NCI-H748 (cell line): Measurements from ENCODE around the gene RAB11FIP5.
"Not testable (repeated sequence)": the region's sequence is repeated elsewhere in the genome, so short reads cannot be mapped to it uniquely, and the experiment has no call there.

Experiments
- DNase-seq: peaks from one replicate; lab custom pipeline; 2025; ENCODE audit not compliant: unreplicated experiment; lab: John Stamatoyannopoulos, UW

Gene RAB11FIP5

DNA sequence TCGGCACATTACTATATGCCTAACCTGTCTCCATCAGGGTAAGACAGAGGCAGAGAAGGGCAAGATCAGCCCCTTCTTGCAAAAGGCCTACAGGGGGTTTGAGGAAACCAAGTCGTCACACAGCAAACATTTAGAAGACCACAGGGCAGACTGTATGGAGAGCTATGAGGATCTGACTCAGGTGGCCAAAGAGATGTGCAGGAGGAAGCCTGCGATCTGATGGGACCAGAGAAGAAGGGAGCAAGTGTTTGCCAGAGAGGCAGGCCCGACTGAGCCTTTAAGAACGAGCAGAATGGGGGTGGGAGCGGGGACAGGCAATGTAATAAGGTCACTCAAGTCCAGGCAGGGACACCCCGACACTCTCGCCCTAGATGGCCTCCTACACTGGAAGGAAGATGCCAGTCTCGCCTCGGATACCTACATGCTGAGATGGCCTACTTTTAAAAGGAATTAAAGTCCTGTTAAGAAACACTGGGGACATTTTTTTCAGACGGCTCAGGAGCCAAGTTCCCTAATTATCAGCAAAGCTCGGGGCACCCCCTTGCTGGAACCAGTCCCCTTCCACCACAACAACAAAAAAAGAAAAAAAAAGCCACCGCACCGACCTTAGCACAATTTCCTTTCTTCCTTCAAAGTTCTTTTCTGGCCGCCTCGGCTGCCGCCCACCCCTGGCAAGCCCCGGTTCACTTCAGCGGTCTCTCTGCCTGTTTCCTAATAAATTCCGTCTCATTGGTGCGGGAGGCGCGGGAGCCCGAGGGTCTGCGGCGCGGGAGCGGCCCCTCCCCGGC is 42.7 kb downstream of the RAB11FIP5 start:
- no peak for DNase-seq

DNA sequence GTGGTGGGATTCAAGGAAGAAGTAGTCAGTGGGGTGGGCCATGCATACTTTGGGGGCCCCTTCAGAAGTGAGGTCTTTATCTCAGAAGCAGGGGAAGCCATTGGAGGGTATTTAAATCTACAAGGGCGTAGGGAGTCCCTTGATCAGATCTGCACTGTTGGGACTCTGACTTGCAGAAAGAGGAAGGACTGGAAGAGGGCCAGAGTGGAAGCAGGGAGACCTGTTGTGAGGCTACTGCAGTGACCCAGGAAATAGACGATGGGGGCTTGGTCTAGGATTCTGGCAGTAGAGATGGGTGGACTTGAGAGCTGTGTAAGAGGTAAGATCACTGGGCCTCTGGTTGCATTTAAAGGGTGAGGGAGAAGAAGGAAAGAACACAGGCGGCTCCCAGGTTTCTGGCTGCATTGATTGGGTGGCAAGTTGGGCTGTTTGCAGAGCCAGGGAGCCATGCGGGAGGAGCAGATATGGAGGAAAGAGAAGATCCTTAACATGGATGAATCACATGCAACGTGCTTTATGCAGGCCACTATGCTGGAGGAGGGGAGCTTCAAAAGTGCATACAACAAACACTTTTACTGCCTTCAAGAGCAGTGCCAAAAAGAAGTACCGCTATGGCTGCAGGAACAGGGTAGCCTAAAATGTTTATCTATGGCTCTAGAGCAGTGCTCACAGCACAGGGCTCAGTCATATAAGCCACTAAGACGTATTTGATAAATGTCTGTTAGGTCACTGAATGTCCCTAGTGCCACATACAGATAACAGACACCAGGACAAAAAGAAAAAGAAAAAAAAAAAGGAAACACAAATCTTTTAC is 43.5 kb downstream of the RAB11FIP5 start:
- DNase-seq: no peak

DNA sequence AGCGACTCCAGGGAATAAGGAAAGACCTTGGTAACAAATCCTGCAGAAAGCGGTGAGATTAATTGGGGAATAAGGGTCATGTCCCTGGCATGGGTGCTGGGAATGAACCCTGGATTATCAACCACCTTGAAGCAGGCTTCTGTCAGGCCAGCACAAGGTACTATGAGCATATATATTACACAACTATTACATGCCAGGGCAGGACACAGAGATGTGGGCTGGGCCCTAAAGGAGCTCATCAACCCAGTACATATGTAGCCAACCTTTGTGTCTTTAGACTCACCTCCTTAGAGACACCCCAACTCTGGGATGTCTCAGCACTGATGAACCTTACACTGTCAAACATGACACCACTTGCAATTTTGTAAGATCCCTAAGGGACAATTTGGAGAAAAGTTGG is 44.6 kb downstream of the RAB11FIP5 start:
- no peak for DNase-seq

DNA sequence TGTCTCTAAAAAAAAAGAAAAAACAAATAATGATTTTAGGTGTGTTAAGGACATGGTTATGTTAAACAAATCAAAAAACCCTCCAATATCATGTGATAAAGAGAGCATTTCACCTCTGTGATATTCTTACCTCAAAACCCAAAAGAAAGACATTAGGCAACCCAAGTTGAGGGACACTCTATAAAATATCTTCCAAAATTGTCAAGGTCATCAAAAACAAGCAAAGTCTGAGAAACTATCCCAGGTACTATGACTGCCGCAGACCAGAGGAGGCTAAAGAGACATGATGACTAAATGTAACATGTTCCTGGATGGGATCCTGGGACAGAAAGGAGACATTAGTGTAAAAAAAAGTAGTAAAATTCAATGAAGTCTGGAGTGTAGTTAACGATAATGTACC is 45.7 kb downstream of the RAB11FIP5 start:
- DNase-seq: no peak

DNA sequence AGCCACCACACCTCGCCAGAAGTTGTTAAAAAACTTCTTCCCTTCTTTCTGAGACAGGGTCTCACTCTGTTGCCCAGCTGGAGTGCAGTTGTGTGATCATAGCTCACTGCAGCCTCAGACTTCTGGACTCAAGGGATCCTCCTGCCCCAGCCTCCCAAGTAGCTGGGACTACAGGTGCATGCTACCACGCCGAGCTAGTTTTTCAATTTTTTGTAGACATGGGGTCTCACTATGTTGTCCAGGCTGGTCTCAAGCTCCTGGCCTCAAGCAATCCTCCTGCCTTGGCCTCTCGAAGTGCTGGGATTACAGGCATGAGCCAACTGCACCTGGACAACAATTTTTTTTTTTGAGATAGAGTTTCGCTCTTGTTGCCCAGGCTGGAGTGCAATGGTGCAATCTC is 47.7 kb downstream of the RAB11FIP5 start:
- DNase-seq: not testable (repeated sequence)

DNA sequence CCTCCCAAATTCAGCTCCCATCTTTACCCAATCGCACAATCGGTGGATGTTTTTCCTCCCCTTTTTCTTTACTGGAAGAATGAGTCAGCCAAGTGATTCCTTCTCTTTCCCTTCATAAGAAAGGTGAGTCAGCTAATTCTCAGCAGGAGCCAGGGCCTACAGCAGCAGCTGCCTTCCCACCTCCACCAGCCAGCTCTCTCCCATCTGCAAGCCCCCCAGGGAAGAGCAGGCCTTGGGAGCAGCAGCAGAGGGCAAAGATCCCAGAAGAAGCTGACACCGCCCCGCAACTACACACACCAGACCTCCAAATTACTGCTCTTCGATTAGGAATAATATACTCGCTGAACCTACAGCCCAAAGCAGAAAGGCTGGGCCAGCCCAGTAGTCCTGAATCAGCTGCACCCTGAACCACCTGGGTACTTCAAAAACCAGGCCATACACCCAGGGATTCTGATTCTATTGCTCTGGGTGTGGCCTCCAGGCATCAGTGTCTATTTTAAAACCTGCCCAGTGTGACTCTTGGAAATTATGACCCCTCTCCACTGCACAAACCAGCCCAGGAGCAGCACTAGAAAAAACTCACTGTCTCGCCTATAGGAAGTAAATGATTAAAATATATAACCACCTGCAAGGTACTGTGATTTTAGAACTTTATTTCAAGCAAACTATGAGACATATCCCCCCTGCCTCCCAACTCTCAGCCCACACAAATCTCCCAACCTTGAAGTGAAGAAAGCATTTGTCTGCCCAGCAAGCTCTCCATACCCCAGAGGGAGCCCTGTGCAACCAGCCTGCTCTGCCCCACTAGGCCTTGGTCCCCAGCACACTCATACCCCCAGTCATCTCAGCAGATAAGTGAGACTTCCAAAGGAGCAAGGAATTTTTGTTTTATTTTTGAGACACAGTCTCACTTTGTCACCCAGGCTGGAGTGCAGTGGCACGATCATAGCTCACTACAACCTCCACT is 48.6 kb downstream of the RAB11FIP5 start:
- no peak for DNase-seq

DNA sequence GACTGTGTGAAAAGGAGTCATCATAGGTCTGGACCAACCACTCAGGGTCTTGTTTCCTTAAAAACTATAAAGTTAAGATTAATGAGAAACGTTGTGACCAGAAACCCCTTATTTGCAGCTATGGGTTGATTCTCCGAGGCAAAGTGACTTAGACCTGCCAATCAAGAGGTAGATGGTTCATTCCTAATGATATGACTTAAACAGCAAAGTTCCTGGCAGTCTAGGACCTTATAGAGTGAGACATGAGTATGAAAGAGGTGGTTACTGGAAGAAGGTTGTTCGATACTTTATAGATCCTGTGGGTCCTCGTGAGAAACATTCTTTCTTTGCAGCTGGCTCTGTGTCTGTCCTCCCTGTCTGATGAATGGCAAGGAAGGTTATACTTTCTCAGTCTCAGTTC is 49.3 kb downstream of the RAB11FIP5 start:
- no peak for DNase-seq

DNA sequence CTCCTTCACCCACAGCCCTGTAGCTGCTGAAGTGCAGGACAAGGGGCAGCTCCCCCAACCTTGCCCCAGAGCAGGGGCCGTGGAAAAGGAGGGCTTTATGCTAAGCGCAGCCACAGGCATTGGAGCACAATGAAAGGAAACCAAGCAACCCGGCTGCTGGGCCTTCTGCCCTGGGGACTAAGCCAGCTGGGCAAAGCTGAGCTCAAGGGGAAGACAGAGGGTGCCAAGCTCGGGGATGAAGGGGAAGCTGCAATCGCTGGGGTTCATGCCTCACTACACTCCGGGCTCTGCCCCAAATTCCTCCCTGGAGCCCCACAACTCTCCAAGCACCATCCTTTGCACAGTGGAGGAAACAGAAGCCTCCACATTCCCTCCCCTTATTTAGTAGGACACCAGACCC is 53.6 kb downstream of the RAB11FIP5 start:
- no peak for DNase-seq

DNA sequence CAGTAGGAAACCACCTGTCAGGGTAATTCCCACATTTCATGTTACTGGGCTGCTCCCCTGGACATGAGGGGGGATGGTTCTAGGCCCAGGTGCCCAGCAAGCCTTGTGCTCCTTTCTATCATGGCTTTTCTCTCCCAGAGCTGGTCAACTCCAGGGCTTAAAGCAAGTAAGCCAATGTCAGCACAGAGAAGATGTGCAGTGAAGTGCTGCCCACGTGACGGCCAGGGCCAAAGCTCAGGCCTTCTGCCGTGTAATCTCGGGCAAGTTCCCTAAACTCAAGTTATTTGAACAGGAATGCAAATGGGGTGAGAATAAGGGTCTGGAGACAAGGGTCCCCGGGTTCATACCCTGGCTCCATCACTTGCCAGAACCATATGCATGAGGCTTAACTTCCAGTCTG is 57.8 kb downstream of the RAB11FIP5 start:
- no peak for DNase-seq

DNA sequence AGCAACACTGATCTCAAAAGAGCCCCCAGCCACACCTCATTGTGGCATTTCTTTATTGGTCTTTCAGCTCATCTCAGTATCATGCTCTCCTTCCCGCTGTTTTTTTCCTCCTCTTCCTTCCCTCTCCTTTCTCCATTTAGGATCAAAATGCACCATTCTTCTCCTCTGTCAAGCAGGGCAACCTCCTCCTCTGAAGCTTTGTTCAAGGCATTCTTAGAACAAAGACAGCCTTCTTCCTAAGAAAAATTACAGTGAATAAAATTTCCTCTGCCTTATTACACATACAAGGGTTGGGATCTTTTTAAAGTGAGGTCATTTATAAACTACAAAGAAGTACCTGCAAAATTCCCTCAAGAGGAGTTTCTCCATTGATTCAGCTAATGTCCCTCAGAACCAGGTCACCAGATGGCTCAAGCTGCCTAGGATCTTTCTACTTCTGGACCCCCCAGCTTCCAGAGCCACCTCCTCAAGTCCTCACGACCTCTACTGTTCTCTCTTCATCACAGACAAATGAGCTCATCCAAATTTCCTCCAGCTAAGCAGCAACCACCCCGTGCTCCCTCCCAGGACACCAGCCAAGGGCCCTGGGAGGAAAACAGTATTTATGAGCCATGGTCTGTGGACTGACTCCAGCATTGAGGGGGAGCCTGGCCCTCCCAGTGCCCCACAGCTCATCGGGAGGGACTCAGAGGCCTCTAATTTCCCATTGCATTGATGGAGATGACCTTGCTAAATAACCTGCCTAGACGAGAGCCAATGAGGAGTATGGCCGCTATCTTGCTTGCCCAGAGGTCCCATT is 59.2 kb downstream of the RAB11FIP5 start:
- DNase-seq: no peak

DNA sequence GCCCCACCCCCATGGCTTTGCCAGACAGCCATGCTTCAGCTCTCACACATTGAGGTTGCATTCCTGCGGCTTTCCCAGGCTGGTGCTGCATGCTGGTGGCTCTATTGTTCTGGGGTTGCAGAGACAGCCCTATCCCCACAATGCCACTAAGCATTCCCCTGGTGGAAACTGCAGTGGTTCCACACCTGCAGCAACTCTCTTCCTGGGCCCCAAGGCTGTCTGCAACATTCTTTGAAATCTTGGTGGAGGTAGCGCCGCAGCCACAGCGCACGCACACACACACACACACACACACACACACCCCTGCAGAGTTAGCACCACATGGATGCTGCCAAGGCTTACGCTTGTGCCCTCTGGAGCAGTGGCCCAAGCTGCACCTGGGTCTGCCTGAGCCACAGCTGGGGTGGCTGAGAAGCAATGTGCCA is 62.6 kb downstream of the RAB11FIP5 start:
- no peak for DNase-seq

DNA sequence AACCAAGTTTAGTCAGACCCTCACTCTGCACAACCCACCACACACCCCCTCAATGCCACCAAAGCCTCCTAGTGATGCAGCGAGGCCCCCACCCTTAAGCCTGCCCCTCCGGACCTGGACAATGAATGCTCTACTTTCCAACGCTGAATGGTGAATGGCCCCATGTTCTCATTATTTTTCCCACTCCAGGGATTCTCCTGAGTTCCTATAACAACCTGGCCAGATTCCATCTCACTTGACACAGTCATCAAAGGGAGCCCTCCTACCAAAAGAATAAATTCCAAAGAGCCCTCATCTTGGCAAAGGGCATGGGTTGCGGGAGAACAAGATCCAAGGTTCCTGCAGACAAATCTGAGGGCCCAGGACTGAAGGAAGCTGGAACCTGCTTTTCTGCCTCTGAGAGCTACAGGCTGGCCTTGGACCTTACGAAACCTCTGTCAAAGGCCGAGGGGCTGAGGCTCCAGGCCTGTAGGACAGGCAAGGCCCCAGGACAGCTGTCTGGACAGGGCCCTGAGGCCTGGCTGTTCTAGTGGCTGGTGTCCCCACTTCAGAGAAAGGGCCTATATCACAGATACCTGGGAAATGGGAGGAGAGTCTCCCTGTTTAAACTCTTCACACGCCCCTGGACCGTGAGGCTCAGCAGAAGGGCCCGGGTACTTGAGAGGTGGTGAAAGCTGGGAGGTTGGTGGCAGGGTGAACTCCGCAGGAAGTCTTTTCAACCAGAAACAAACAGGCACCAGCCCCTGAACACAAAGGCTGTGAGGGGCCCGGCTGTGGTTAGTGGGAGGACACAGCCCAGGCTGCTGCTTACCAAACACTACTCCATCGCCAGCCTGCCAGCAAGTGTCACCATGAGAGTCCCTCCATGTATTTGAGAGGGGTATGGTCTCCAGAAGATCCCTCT is 68.6 kb downstream of the RAB11FIP5 start:
- no peak for DNase-seq

DNA sequence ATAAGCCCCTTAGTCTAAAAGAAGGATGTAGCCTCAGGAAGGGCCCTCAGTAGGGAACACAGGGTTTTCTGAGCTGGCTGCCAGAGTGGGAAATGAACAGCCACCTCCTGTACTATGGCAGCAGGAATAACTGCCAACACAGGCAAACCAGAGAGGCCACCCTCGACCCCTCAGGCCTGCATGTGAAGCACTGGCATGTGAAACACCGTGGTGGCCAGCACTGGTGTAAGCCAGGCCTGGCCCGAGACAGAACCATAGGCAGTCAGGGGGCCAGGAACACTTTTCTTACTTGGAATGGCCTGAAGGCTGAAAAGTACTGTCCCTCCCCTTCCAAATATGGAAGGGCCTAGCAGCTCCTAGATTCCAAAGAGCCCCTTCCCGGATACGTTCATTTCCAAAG is 69.5 kb downstream of the RAB11FIP5 start:
- no peak for DNase-seq

DNA sequence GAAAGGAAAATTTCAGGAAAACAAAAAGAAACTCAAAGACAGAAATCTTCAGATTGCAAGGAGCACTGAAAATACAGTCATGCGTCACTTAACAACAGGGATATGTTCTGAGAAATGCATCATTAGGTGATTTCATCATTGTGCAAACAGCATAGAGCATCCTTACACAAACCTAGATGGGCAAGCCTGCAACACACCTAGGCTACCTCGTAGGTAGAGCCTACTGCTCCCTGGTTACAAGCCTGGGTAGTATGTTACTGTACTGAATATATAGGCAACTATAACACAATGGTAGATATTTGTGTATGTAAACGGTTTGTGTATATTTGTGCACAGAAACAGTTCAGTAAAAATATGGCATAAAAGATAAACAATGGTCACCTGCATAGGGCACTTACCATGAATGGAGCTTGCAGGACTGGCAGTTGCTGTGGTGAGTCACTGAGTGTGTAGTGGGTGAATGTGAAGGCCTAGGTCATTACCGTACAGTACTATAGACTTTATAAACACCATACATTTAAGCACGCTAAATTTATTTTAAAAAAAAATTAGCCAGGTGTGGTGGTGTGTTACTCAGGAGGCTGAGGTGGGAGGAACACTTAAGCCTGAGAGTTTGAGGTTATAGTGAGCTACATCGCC is 74.7 kb downstream of the RAB11FIP5 start:
- DNase-seq: no peak

DNA sequence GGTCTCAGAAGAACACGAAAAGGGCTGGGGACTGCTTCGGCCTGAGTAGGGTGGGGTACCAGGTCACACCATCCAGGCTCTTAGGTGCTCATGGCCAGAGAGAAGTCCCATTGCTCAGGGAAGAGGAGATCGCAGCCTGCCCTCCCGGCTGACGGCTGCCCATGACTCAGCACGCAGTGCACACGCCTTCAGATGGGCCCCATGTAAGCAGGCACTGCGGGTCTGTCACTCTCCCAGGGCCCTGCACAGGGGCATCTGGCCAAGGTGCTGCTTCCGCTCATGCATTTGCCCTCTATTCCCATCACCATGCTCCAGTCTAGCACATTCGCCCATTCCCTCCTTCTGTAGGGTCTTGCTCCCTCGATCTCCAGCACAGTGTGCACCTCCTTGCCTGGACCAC is 76.0 kb downstream of the RAB11FIP5 start:
- DNase-seq: no peak

DNA sequence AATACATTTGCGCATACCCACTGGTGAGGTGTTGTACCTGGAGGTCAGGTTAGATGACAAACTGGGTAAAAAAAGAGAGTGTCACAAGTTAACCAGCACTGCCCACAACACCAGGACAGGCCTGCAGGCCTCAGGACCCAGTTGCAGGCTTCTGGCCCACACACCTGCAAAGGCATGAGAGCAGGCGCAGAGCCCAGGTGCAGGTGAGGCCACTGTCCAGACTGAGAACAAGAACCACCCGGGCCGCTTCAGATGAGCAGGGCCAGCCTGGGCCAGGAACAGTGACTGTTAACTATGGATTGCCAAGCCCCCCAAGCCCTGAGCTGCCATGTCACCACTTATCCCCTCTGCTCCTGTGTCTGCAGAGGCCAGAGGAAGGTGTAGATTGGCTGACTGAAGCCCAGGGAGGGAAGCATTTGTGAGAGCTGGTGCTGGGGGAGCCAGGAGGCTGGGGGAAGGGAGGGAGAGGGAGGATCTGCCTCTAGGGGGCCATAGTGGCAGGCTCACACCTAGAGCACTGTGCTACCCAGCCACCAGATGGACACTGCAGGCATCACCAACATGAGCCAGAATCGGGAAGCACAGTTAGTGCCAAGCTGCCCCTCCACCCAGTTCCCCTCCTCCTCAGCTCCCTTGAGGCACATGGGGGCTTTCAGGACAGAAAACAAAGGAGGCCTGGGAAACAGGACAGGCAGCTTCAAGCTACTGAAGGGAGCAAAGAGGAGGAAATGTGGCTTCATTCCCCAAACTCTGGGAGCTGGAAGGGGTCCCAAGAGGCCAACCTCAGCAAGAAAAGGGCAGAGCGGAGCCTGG is 76.6 kb downstream of the RAB11FIP5 start:
- DNase-seq: no peak

DNA sequence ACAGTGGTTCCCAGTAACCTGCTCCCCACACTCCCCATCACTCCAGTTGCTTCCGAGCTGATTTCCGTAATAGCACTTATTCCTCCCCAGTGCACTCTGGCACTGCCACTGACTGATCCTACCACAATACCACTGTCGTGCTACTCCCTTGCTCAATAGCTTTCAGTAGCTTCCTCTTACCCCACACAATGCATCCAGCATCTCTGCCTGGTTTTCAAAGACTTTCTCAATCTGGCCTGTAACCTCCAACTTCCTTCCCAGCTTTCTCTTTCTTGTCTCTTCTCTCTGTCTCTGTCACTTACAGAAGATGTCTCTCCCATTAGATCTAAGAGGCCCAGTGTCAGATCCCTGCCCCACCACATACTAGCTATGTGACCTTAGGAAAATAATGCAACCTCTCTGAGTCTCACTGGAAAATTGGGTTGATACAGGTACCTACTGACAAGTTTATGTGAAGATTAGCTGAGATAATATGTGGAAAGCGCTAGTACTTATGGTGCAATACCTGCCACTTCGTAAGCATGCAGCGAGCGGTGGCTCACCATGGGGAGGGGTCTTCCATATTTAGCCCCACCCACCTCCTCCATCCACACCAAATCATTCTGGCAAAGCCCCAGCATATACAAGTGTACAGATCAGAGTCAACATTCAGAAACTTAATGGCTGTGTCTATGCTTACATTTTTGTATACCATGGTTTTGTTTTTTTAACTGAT is 77.9 kb downstream of the RAB11FIP5 start:
- DNase-seq: no peak
